Stimulated activated naive CD4-positive, alpha-beta T cell (primary cell): ENCODE data around the gene TIPRL.
"Not testable (repeated sequence)": the region's sequence is repeated elsewhere in the genome, so short reads cannot be mapped to it uniquely, and the experiment has no call there.

Source experiments
- DNase-seq, 6 experiments: peaks; one replicate each; lab custom pipeline; 2025; lab: John Stamatoyannopoulos, UW

The TIPRL gene

GRCh38 chr1:168159251-168159650 is 19.5 kb upstream of the TIPRL start:
- no peak for DNase-seq

GRCh38 chr1:168159979-168160378 is 18.8 kb upstream of the TIPRL start:
- no peak for DNase-seq

- no peak for DNase-seq
These were observed 17.3 kb upstream of the TIPRL start for GRCh38 chr1:168161459-168161858.

- no peak for DNase-seq
These were observed 15.1 kb upstream of the TIPRL start for GRCh38 chr1:168163670-168164069.

GRCh38 chr1:168164771-168165170 is 14.0 kb upstream of the TIPRL start:
- DNase-seq = no peak

- no peak for DNase-seq
These were observed 11.0 kb upstream of the TIPRL start for GRCh38 chr1:168167806-168168205.

- no peak for DNase-seq
These were observed 7.9 kb upstream of the TIPRL start for GRCh38 chr1:168170564-168171508.

- DNase-seq = no peak
These were observed 6.4 kb upstream of the TIPRL start for GRCh38 chr1:168172250-168172915.

GRCh38 chr1:168178227-168178637 is 530 bp upstream of the TIPRL start:
- DNase-seq = no peak

GRCh38 chr1:168179438-168180147 is 831 bp downstream of the TIPRL start:
- no peak for DNase-seq

- no peak for DNase-seq
These were observed 1.4 kb downstream of the TIPRL start for GRCh38 chr1:168180148-168180524.

- not testable (repeated sequence) for DNase-seq
These were observed 2.4 kb downstream of the TIPRL start for GRCh38 chr1:168181063-168181720.

- no peak for DNase-seq
These were observed 8.4 kb downstream of the TIPRL start for GRCh38 chr1:168187177-168187576.

- no peak for DNase-seq
These were observed 11.6 kb downstream of the TIPRL start for GRCh38 chr1:168190403-168190802.

- DNase-seq = no peak
These were observed 16.7 kb downstream of the TIPRL start for GRCh38 chr1:168195199-168196135.

- no peak for DNase-seq
These were observed 20.3 kb downstream of the TIPRL start for GRCh38 chr1:168199056-168199455.

- no peak for DNase-seq
These were observed 24.3 kb downstream of the TIPRL start for GRCh38 chr1:168202941-168203654.

- no peak for DNase-seq
These were observed 27.3 kb downstream of the TIPRL start for GRCh38 chr1:168206111-168206510.

- DNase-seq = not testable (repeated sequence)
These were observed 28.9 kb downstream of the TIPRL start for GRCh38 chr1:168207673-168208072.

- DNase-seq = no peak
These were observed 31.6 kb downstream of the TIPRL start for GRCh38 chr1:168210312-168210711.
